SU-DHL-6 (cell line): ENCODE results near the gene PCGF1.

Experiments
- CTCF ChIP-seq: fragments of 200-600 bp; sonication (generic); IDR thresholded peaks from one replicate; pipeline ENCODE4 v1.5.1; 2017; ENCODE audit warnings: antibody characterized with exemption, mild to moderate bottlenecking, low read length, moderate library complexity; ENCODE audit not compliant: insufficient read depth, poor library complexity, severe bottlenecking
- EZH2phosphoT487 ChIP-seq: fragments of 200-600 bp; sonication (generic), shearing (Covaris generic); conservative IDR thresholded peaks from 2 replicates; pipeline ENCODE4 v1.6.1; 2018; ENCODE audit warnings: mild to moderate bottlenecking, antibody characterized with exemption, low read length, moderate library complexity, mixed read lengths

DNA sequence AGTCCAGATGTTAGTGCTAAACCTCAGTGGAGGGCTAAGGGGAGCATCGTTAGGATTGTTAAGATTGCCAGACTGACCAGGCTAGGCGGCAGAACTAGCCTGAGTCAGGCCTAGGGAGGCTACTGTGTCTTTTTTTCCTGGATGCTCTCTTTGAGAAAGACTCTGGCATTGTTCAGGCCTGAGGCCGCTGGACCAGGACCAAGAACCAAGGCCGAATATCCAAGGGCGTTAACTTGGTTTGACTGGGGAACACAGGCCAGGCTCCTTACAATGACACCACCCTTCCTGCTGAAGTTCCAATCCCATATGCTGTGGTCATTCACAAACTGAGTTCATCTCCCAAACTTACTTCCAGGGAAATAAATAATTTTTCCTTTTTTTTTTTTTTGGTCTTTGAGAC, 32.8 kb upstream of the PCGF1 start:
- no peak for TF ChIP-seq CTCF
- TF ChIP-seq EZH2phosphoT487 = no peak
